Measurements from ENCODE around the gene TINCR.

DNA sequence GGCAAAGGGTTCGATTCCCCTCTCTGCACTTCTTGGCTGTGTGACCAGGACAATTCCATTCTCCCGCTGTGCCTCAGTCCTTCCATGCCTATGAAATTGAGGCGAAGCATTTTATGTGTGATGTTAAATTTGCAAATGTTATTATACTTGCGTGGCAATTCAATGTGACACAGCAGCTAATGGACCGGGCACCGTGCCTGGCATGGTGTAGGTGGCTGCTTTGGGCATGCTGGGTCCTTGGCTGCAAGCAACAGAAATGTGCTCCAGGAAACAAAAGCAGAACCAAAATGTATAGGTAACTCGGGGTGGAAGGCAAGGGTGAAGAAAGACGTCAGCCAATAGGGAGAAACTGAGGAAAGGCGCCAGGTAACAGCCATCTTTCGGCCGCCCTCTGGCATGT, 37.1 kb downstream of the TINCR start:
- TF ChIP-seq POLR2A (IDR thresholded peaks at IDR 0.05) (no peak), EP300 (IDR thresholded peaks at IDR 0.05; ENCODE audit: low read depth) (no peak)
- TF ChIP-seq, protein P1, sequence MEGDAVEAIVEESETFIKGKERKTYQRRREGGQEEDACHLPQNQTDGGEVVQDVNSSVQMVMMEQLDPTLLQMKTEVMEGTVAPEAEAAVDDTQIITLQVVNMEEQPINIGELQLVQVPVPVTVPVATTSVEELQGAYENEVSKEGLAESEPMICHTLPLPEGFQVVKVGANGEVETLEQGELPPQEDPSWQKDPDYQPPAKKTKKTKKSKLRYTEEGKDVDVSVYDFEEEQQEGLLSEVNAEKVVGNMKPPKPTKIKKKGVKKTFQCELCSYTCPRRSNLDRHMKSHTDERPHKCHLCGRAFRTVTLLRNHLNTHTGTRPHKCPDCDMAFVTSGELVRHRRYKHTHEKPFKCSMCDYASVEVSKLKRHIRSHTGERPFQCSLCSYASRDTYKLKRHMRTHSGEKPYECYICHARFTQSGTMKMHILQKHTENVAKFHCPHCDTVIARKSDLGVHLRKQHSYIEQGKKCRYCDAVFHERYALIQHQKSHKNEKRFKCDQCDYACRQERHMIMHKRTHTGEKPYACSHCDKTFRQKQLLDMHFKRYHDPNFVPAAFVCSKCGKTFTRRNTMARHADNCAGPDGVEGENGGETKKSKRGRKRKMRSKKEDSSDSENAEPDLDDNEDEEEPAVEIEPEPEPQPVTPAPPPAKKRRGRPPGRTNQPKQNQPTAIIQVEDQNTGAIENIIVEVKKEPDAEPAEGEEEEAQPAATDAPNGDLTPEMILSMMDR (IDR thresholded peaks at IDR 0.05), result no peak
